ENCODE data around the gene CLCN2. TPM values are rescaled to one million over a fixed set of nuclear protein-coding genes. Genes with fewer than 3 reads are reported as not detected.
A peak's percentile ranks its signal among the peaks of the same experiment; 100 is the strongest.

The CLCN2 gene
- total and polyA plus RNA-seq, 2 of the 8 experiments (the other 6 are each of a cell fraction or from before 2014, with no cell fraction given), result 13.7 to 16.1 TPM

DNA sequence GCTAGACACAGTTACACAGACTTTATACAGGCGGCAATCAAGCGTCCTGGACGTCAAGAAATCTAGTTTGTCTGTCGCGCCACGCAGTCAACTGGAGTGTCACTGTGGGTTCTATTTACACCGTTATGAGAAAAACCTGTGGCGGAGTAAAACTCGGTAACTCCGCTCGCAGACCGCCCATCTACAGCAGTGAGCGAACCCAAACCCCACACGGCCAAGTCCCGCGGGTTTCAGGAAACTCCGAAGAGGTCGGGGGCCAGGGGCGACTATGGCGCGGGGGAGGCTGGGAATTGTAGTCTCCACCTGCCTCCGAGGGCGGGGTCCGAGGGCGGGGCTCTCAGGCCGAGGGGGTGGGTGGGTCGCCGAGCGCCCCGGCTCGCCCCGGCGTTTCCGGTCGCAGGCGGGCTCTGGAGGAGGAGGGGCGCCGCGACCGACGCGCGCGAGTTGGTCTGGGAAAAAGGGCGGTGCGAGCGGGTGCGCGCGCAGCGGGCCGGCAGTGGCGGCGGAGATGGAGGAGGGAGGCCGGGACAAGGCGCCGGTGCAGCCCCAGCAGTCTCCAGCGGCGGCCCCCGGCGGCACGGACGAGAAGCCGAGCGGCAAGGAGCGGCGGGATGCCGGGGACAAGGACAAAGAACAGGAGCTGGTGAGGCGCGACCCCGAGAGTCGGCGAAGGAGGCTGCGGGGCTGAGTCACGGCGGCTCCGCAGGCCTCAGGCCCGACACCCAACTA, 62.5 kb downstream of the CLCN2 start, which contains the start of gene PSMD2:
Gene PSMD2, plus strand, starts transcription at position 483 of the 729 bp plus-strand sequence. Its CDS starts 26 bp downstream, at position 509.
- no peaks in the 10 kb centered on the region for H3K9me3 ChIP-seq (ENCODE audit: insufficient read depth in 2 of 2, low read depth in 1 of 2, low read length in 1 of 2)
- H3K27ac ChIP-seq (ENCODE audit: low read depth, low read length), result peak within 1 kb of the TSS; percentile 71; the same call in 1 of the 2 replicates
- peaks cover 27 to 38% (median 35%) of the 10 kb centered on the region in 4 experiments for H3K36me3 ChIP-seq (ENCODE audit: control insufficient read depth in 2 of 4, insufficient read depth in 4 of 4, low read length in 3 of 4)
- peaks cover 10% of the 10 kb centered on the region for H3K23me2 ChIP-seq (ENCODE audit: low read depth, low read length)
- peak within 1 kb of the TSS; percentile 91 to 98 (median 95) for H3K4me3 ChIP-seq (ENCODE audit: extremely low read depth in 1 of 4, insufficient read depth in 2 of 4, low read depth in 3 of 4, low read length in 4 of 4)
- ChIA-PET POLR2A (ENCODE audit: partially characterized antibody) (interaction anchor here (0.7 to 5.2 kb wide), 9 partner anchors 10 to 143 kb away, joined by 3 to 43 read pairs (median 5); partner anchors contain the start of genes DVL3 and EEF1AKMT4), CTCF (ENCODE audit: partially characterized antibody) (interaction anchor here (0.7 to 1.5 kb wide), 5 partner anchors 22 to 154 kb away, joined by 3 to 5 read pairs (median 3); no protein-coding TSS in a partner anchor)
- no peaks in the 10 kb centered on the region for H3K27me3 ChIP-seq (replicated peaks in 1 of 4; ENCODE audit: control insufficient read depth in 3 of 4, extremely low read depth in 1 of 4, insufficient read depth in 3 of 4, low read length in 3 of 4)
- peak within 1 kb of the TSS; percentile 86 for H4K5ac ChIP-seq (ENCODE audit: insufficient read length, low read depth, low read length)
- no peak within 1 kb of the TSS for H2BK120ac ChIP-seq (replicated peaks; ENCODE audit: low read depth, low read length)
- DNase-seq (ENCODE audit: low read depth in 1 of 2, low spot score in 2 of 2) (peak; percentile 80 to 94), FAIRE-seq (no peak)
- WGBS, 2 experiments (ENCODE audit: extremely low coverage in 1 of 2, insufficient coverage in 1 of 2, insufficient read length in 1 of 2, insufficient replicate concordance in 2 of 2, low coverage in 1 of 2, low lambda C conversion rate in 2 of 2, missing lambda C conversion rate in 1 of 2), result 3% methylated on average over 45 of the region's 78 CpGs; no CpG with 5 or more reads in 1 of the 2 experiments
- H3K79me1 ChIP-seq (ENCODE audit: low read depth, low read length), result peaks cover 8% of the 10 kb centered on the region
- peak within 1 kb of the TSS; percentile 87 for H3K18ac ChIP-seq (ENCODE audit: extremely low read depth, low read length)
- H2BK5ac ChIP-seq (ENCODE audit: low read depth, low read length), result peak within 1 kb of the TSS; percentile 60
- peak within 1 kb of the TSS; percentile 53; the same call in 1 of the 2 replicates for H2BK12ac ChIP-seq (ENCODE audit: low read depth, low read length)
- peaks cover 0 to 7% (median 2%) of the 10 kb centered on the region in 4 experiments; a peak in 4 of 7 replicates for H3K4me1 ChIP-seq (replicated peaks in 1 of 4; ENCODE audit: control insufficient read depth in 3 of 4, insufficient read depth in 4 of 4, low read length in 3 of 4)
- peaks cover 0 to 9% of the 10 kb centered on the region in 2 experiments for H4K20me1 ChIP-seq (replicated peaks in 1 of 2; ENCODE audit: control insufficient read depth in 1 of 2, insufficient read depth in 2 of 2, low read length in 2 of 2)
- H3K9ac ChIP-seq (replicated peaks in 1 of 4; ENCODE audit: extremely low read depth in 1 of 4, low read depth in 3 of 4, low read length in 3 of 4), result peak within 1 kb of the TSS; percentile 74 to 93 (median 82)
- H3K14ac ChIP-seq (ENCODE audit: insufficient read length), result no peak within 1 kb of the TSS
- no peak within 1 kb of the TSS; the same call in 1 of the 2 replicates for H2BK15ac ChIP-seq (ENCODE audit: low read length)
- peak within 1 kb of the TSS; percentile 18 for H4K91ac ChIP-seq (replicated peaks; ENCODE audit: insufficient read length, low read length)
- peak within 1 kb of the TSS; percentile 84 to 92 for H3K4me2 ChIP-seq (ENCODE audit: insufficient read depth in 1 of 2, low read depth in 2 of 2, low read length in 2 of 2)
- H4K8ac ChIP-seq (ENCODE audit: extremely low read depth, insufficient read depth, low read length), result peak within 1 kb of the TSS; percentile 95
- H3K23ac ChIP-seq (ENCODE audit: insufficient read length), result no peak within 1 kb of the TSS
- H3K56ac ChIP-seq (replicated peaks; ENCODE audit: insufficient read length, low read depth, low read length), result peak within 1 kb of the TSS; percentile 32
- no peak within 1 kb of the TSS for H3K4ac ChIP-seq (replicated peaks; ENCODE audit: insufficient read length, low read depth, low read length)
- peak within 1 kb of the TSS; percentile 95 for H2AFZ ChIP-seq (ENCODE audit: low read length)
- peaks cover 8 to 20% of the 10 kb centered on the region in 2 experiments for H3K79me2 ChIP-seq (ENCODE audit: control insufficient read depth in 1 of 2, insufficient read depth in 2 of 2, low read length in 2 of 2)
- no peak within 1 kb of the TSS for H2BK20ac ChIP-seq (ENCODE audit: low read length)
- no peak within 1 kb of the TSS for H2AK5ac ChIP-seq (ENCODE audit: low read depth, low read length)
- TF ChIP-seq SUZ12 (IDR thresholded peaks at IDR 0.05; ENCODE audit: low read length) (no peak), NANOG (IDR thresholded peaks at IDR 0.05; ENCODE audit: insufficient read depth, low read depth, low read length, poor library complexity, severe bottlenecking) (no peak), EP300 (IDR thresholded peaks at IDR 0.05; ENCODE audit: borderline replicate concordance in 1 of 2, low read depth in 2 of 2, low read length in 2 of 2) (no peak), SIX5 (IDR thresholded peaks at IDR 0.05; ENCODE audit: low read depth, low read length) (peak; percentile 47), POLR2A (IDR thresholded peaks at IDR 0.05; ENCODE audit: control extremely low read depth in 1 of 2, low read depth in 2 of 2, low read length in 2 of 2) (peak; percentile 80 to 83), TAF1 (IDR thresholded peaks at IDR 0.05; ENCODE audit: low read depth, low read length) (peak; percentile 91), TBP (IDR thresholded peaks at IDR 0.05; ENCODE audit: low read depth, low read length) (peak; percentile 66), EZH2 (IDR thresholded peaks at IDR 0.05; ENCODE audit: low read depth, low read length, severe bottlenecking) (no peak), KDM4A (IDR thresholded peaks at IDR 0.05; ENCODE audit: low read depth, low read length, severe bottlenecking) (no peak)
- TF ChIP-seq, protein P1, sequence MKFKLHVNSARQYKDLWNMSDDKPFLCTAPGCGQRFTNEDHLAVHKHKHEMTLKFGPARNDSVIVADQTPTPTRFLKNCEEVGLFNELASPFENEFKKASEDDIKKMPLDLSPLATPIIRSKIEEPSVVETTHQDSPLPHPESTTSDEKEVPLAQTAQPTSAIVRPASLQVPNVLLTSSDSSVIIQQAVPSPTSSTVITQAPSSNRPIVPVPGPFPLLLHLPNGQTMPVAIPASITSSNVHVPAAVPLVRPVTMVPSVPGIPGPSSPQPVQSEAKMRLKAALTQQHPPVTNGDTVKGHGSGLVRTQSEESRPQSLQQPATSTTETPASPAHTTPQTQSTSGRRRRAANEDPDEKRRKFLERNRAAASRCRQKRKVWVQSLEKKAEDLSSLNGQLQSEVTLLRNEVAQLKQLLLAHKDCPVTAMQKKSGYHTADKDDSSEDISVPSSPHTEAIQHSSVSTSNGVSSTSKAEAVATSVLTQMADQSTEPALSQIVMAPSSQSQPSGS (IDR thresholded peaks at IDR 0.05; ENCODE audit: low read length), result no peak
